Type B pancreatic cell (in vitro differentiated cells): ENCODE results near the gene RBM11. TPM values are rescaled to one million over a fixed set of nuclear protein-coding genes. Genes with fewer than 3 reads are reported as not detected.
A peak's percentile ranks its signal among the peaks of the same experiment; 100 is the strongest.
"Not testable (repeated sequence)": the region's sequence is repeated elsewhere in the genome, so short reads cannot be mapped to it uniquely, and the experiment has no call there.

Source experiments
- DNase-seq: peaks from one replicate; pipeline ENCODE4 v3.0.0; 2021; ENCODE audit warnings: mixed read lengths; ENCODE audit not compliant: unreplicated experiment; ENCODE audit errors: extremely low spot score
- H3K27ac Mint-ChIP-seq: 2 replicates; pipeline ENCODE4 v1.8.0; 2021; ENCODE audit warnings: mild to moderate bottlenecking, mixed read lengths
- H3K27me3 Mint-ChIP-seq: 2 replicates; pipeline ENCODE4 v1.8.0; 2021; ENCODE audit warnings: mixed read lengths
- H3K36me3 Mint-ChIP-seq: 2 replicates; pipeline ENCODE4 v1.8.0; 2021; ENCODE audit warnings: mixed read lengths
- H3K4me1 Mint-ChIP-seq: one replicate; pipeline ENCODE4 v1.8.0; 2021; ENCODE audit warnings: mixed read lengths; ENCODE audit not compliant: unreplicated experiment
- H3K4me3 Mint-ChIP-seq: 2 replicates; pipeline ENCODE4 v1.8.0; 2021; ENCODE audit warnings: mild to moderate bottlenecking, mixed read lengths
- H3K9me3 Mint-ChIP-seq: 2 replicates; pipeline ENCODE4 v1.8.0; 2021; ENCODE audit warnings: mixed read lengths
- long read RNA-seq: library from polyadenylated mRNA; unstranded; transcript quantifications from one replicate; pipeline ENCODE4 v2.0.0, GENCODE V29; 2020
- total RNA-seq: library from RNA; stranded (reverse); gene quantifications from 2 replicates; pipeline ENCODE4 v1.2.1, GENCODE V29; 2021; ENCODE audit warnings: low replicate concordance
- TF ChIP-seq, protein P1 (sequence below): fragments of 200-600 bp; sonication (generic); conservative IDR thresholded peaks from 2 replicates; pipeline ENCODE4 v1.5.0; 2021; ENCODE audit warnings: antibody characterized with exemption, mild to moderate bottlenecking

RBM11 gene, protein sequence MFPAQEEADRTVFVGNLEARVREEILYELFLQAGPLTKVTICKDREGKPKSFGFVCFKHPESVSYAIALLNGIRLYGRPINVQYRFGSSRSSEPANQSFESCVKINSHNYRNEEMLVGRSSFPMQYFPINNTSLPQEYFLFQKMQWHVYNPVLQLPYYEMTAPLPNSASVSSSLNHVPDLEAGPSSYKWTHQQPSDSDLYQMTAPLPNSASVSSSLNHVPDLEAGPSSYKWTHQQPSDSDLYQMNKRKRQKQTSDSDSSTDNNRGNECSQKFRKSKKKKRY
- 2.1 and 2.7 TPM in 2 replicates for total RNA-seq
- long read RNA-seq, partial matches to known transcripts = 0 of 6 reads
- long read RNA-seq, other reads (novel, unspliced or antisense) = 1 of 6 reads

GRCh38 chr21:14215971-14216641 is at the start of gene RBM11:
RBM11 (plus strand) TSS chr21:14216157; CDS start chr21:14216187, 30 bp downstream.
- Mint-ChIP-seq H3K36me3 (no peaks in the 10 kb centered on the region), H3K27ac (no peak within 1 kb of the TSS), H3K9me3 (no peaks in the 10 kb centered on the region), H3K4me3 (peak within 1 kb of the TSS; percentile 89), H3K27me3 (peaks cover 25% of the 10 kb centered on the region), H3K4me1 (no peaks in the 10 kb centered on the region)
- TF ChIP-seq, protein P1, sequence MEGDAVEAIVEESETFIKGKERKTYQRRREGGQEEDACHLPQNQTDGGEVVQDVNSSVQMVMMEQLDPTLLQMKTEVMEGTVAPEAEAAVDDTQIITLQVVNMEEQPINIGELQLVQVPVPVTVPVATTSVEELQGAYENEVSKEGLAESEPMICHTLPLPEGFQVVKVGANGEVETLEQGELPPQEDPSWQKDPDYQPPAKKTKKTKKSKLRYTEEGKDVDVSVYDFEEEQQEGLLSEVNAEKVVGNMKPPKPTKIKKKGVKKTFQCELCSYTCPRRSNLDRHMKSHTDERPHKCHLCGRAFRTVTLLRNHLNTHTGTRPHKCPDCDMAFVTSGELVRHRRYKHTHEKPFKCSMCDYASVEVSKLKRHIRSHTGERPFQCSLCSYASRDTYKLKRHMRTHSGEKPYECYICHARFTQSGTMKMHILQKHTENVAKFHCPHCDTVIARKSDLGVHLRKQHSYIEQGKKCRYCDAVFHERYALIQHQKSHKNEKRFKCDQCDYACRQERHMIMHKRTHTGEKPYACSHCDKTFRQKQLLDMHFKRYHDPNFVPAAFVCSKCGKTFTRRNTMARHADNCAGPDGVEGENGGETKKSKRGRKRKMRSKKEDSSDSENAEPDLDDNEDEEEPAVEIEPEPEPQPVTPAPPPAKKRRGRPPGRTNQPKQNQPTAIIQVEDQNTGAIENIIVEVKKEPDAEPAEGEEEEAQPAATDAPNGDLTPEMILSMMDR = no peak
- DNase-seq = peak; percentile 86

DNA sequence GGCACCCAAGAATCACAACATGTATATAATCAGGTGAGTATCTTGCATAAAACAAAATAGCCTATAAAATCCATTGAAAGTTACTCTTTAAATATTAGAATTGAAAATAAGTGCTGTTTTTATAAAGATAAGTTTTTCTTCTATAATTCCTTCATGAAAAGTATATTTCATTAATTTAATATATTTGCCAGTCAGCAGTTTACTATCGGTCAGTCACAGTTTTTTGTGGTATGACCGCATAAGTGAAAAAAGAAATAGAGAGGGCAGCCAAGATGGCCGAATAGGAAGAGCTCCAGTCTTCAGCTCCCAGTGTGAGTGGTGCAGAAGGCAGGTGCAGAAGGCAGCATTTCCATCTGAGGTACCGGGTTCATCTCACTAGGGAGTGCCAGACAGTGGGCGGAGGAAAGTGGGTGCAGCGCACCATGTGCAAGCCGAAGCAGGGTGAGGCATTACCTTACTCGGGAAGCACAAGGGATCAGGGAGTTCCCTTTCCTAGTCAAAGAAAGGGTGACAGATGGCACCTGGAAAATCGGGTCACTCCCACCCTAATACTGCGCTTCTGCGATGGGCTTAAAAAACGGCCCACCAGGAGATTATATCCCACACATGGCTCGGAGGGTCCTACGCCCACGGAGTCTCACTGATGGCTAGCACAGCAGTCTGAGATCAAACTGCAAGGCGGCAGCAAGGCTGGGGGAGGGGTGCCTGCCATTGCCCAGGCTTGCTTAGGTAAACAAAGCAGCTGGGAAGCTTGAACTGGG is 49.3 kb upstream of the RBM11 start:
- H3K27ac Mint-ChIP-seq, H3K4me3 Mint-ChIP-seq, DNase-seq, H3K27me3 Mint-ChIP-seq, H3K4me1 Mint-ChIP-seq, H3K36me3 Mint-ChIP-seq, H3K9me3 Mint-ChIP-seq: not testable (repeated sequence)

- no peaks in the 10 kb centered on the region for H3K36me3 Mint-ChIP-seq
- H3K27me3 Mint-ChIP-seq = peaks cover 3% of the 10 kb centered on the region
Observed at GRCh38 chr21:14206222-14206621, 9.7 kb upstream of the RBM11 start.

GRCh38 chr21:14210738-14211137 is 5.2 kb upstream of the RBM11 start, which contains the start of gene LIPI:
LIPI (minus strand) TSS chr21:14210955; CDS start chr21:14210845, 110 bp downstream.
- peaks cover 21% of the 10 kb centered on the region for H3K27me3 Mint-ChIP-seq
- no peak for DNase-seq
- TF ChIP-seq, protein P1 = no peak
- no peak within 1 kb of the TSS for H3K27ac Mint-ChIP-seq
- H3K4me3 Mint-ChIP-seq = no peak within 1 kb of the TSS
- no peaks in the 10 kb centered on the region for H3K9me3 Mint-ChIP-seq
- H3K4me1 Mint-ChIP-seq = no peaks in the 10 kb centered on the region
- no peaks in the 10 kb centered on the region for H3K36me3 Mint-ChIP-seq

More at GRCh38 chr21:14206222-14206621, 9.7 kb upstream of the RBM11 start:
- TF ChIP-seq, protein P1 = no peak
- Mint-ChIP-seq H3K9me3 (no peaks in the 10 kb centered on the region), H3K27ac (no peak overlapping the region), H3K4me3 (no peak overlapping the region), H3K4me1 (no peaks in the 10 kb centered on the region)
- no peak for DNase-seq

DNA sequence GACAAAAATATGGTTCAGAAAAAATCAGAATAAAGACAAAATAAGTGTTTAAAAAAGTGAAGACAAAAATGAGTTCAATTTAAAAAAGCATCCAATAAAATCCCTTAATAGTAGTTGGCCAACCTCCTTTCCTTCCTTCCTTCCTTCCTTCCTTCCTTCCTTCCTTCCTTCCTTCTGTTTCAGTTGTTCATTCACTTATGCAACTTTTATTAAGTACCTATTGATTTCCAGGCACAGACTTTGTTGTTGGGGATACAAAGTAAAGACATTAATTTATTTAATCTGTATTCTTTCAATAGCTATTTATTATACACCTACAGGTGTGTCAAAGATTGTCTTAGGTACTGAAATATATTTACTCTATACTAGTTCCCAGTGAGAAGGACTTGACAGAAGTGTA is 2.8 kb upstream of the RBM11 start:
- Mint-ChIP-seq H3K4me1 (no peaks in the 10 kb centered on the region), H3K27ac (no peak overlapping the region), H3K9me3 (no peaks in the 10 kb centered on the region), H3K4me3 (no peak overlapping the region), H3K27me3 (peaks cover 25% of the 10 kb centered on the region), H3K36me3 (no peaks in the 10 kb centered on the region)
- TF ChIP-seq, protein P1 = no peak
- no peak for DNase-seq
